ENCODE data around the gene GIPR. TPM values are rescaled to one million over a fixed set of nuclear protein-coding genes. Genes with fewer than 3 reads are reported as not detected.
A peak's percentile ranks its signal among the peaks of the same experiment; 100 is the strongest.
"Not testable (repeated sequence)": the region's sequence is repeated elsewhere in the genome, so short reads cannot be mapped to it uniquely, and the experiment has no call there.

GIPR gene
- total RNA-seq, 1 experiment from 2014 or later: 2.0 TPM

DNA sequence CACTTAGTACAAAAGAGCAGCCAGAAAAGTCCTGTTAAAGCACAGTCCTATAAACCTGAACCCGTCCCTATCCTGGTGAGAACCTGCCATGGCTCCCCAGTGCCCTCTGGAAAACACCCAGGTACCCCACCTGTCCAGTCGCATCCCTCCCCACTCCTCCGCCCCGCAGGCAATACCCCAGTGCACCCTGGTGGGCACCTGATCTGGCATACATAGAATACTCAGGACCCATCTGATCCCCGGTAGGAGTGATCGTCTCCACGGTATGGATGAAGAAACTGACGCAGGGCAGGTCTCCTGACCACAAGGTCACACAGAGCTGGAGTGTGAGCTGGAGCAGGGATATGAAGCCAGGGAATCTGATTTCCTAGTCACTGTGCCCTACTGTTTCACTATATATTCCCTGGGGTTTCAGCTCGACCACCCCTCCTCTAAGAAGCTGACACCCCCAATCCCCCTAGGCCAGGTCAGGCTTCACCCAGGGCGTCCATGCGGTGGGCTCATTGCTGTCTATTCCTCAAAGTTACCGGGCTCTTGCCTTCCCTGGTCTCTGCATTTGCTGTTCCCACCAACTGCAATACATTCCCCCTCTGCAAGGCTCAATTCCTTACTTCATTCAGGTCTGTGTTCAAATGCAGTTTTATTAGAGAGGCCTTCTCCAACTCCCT is 50.1 kb downstream of the GIPR start:
- POLR2A ChIA-PET: interaction anchor here (1.2 kb wide), 1 partner anchor 51 kb away, joined by 3 read pairs; the partner anchor contains the start of gene SIX5
- peak overlapping the region; percentile 90 for H3K27ac ChIP-seq (ENCODE audit: low read length)
- in situ Hi-C loops (cut with HindIII; ENCODE audit: low pct_unique_long_range_greater_than_20kb, low sequenced_read_pairs): no loop called here
- no peaks in the 10 kb centered on the region for H3K36me3 ChIP-seq (ENCODE audit: control insufficient read depth, insufficient read depth, low read length)
- no TSS peak for BruUV-seq (replicated peaks)
- TF ChIP-seq, protein P1, sequence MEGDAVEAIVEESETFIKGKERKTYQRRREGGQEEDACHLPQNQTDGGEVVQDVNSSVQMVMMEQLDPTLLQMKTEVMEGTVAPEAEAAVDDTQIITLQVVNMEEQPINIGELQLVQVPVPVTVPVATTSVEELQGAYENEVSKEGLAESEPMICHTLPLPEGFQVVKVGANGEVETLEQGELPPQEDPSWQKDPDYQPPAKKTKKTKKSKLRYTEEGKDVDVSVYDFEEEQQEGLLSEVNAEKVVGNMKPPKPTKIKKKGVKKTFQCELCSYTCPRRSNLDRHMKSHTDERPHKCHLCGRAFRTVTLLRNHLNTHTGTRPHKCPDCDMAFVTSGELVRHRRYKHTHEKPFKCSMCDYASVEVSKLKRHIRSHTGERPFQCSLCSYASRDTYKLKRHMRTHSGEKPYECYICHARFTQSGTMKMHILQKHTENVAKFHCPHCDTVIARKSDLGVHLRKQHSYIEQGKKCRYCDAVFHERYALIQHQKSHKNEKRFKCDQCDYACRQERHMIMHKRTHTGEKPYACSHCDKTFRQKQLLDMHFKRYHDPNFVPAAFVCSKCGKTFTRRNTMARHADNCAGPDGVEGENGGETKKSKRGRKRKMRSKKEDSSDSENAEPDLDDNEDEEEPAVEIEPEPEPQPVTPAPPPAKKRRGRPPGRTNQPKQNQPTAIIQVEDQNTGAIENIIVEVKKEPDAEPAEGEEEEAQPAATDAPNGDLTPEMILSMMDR (IDR thresholded peaks at IDR 0.05): no peak
- TF ChIP-seq, protein P2, sequence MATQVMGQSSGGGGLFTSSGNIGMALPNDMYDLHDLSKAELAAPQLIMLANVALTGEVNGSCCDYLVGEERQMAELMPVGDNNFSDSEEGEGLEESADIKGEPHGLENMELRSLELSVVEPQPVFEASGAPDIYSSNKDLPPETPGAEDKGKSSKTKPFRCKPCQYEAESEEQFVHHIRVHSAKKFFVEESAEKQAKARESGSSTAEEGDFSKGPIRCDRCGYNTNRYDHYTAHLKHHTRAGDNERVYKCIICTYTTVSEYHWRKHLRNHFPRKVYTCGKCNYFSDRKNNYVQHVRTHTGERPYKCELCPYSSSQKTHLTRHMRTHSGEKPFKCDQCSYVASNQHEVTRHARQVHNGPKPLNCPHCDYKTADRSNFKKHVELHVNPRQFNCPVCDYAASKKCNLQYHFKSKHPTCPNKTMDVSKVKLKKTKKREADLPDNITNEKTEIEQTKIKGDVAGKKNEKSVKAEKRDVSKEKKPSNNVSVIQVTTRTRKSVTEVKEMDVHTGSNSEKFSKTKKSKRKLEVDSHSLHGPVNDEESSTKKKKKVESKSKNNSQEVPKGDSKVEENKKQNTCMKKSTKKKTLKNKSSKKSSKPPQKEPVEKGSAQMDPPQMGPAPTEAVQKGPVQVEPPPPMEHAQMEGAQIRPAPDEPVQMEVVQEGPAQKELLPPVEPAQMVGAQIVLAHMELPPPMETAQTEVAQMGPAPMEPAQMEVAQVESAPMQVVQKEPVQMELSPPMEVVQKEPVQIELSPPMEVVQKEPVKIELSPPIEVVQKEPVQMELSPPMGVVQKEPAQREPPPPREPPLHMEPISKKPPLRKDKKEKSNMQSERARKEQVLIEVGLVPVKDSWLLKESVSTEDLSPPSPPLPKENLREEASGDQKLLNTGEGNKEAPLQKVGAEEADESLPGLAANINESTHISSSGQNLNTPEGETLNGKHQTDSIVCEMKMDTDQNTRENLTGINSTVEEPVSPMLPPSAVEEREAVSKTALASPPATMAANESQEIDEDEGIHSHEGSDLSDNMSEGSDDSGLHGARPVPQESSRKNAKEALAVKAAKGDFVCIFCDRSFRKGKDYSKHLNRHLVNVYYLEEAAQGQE (IDR thresholded peaks at IDR 0.05; ENCODE audit: insufficient read depth in 1 of 2, low read depth in 2 of 2, low read length in 1 of 2): no peak
- TF ChIP-seq SIN3A (IDR thresholded peaks at IDR 0.05; ENCODE audit: borderline replicate concordance, insufficient read depth, low read depth, low read length) (no peak), POLR2AphosphoS5 (IDR thresholded peaks at IDR 0.05; ENCODE audit: low read depth, low read length) (no peak), TCF7L2 (IDR thresholded peaks at IDR 0.05; ENCODE audit: low read depth, low read length) (no peak)
- peak overlapping the region; percentile 54 to 72 for H3K4me3 ChIP-seq (ENCODE audit: low read depth in 2 of 2, low read length in 2 of 2)
- CTCF ChIA-PET: no interaction called here
- H3K27me3 ChIP-seq (ENCODE audit: control insufficient read depth, insufficient read depth, low read length): no peaks in the 10 kb centered on the region
- ATAC-seq: peak; percentile 17; the same call in 1 of the 2 replicates
- H3K4me1 ChIP-seq (ENCODE audit: control insufficient read depth, insufficient read depth, low read length): peaks cover 15% of the 10 kb centered on the region
- H3K9me3 ChIP-seq (ENCODE audit: control insufficient read depth, insufficient read depth, low read depth, low read length): no peaks in the 10 kb centered on the region
- intact Hi-C loops (cut with micrococcal nuclease; ENCODE audit: unreplicated experiment): no loop called here
- DNase-seq (ENCODE audit: low read depth, low spot score): no peak

DNA sequence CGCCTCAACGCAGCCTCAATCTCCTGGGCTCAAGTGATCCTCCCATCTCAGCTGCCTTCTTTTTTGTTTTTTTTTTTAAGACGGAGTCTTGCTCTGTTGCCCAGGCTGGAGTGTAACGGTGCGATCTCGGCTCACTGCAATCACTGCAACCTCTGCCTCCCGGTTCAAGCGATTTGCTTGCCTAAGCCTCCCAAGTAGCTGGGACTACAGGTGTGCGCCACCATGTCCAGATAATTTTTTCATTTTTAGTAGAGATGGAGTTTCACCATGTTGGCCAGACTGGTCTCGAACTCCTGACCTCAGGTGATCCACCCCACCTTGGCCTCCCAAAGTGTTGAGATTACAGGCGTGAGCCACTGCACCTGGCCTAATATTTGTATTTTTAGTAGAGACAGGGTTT is 52.0 kb downstream of the GIPR start:
- BruUV-seq (replicated peaks); H3K4me3 ChIP-seq (ENCODE audit: low read depth in 2 of 2, low read length in 2 of 2); H3K36me3 ChIP-seq (ENCODE audit: control insufficient read depth, insufficient read depth, low read length); H3K9me3 ChIP-seq (ENCODE audit: control insufficient read depth, insufficient read depth, low read depth, low read length); H3K27ac ChIP-seq (ENCODE audit: low read length); CTCF ChIA-PET; ATAC-seq; H3K27me3 ChIP-seq (ENCODE audit: control insufficient read depth, insufficient read depth, low read length); POLR2A ChIA-PET; DNase-seq (ENCODE audit: low read depth, low spot score); intact Hi-C loops (cut with micrococcal nuclease; ENCODE audit: unreplicated experiment); in situ Hi-C loops (cut with HindIII; ENCODE audit: low pct_unique_long_range_greater_than_20kb, low sequenced_read_pairs): not testable (repeated sequence)
- peaks cover 15% of the 10 kb centered on the region for H3K4me1 ChIP-seq (ENCODE audit: control insufficient read depth, insufficient read depth, low read length)

DNA sequence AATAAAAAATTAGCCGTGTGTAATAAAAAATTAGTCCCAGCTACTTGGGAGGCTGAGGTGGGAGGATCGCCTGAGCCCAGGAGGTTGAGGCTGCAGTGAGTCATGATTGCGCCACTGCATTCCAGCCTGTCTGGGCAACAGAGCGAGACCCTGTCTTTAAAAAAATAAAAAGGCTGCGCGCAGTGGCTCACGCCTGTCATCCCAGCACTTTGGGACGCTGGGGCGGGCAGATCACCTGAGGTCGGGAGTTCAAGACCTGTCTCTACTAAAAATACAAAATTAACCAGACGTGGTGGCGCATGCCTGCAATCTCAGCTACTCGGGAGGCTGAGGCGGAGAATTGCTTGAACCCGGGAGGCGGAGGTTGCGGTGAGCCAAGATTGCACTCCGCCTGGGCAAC is 60.7 kb downstream of the GIPR start:
- in situ Hi-C loops (cut with HindIII; ENCODE audit: low pct_unique_long_range_greater_than_20kb, low sequenced_read_pairs); H3K27me3 ChIP-seq (ENCODE audit: control insufficient read depth, insufficient read depth, low read length); ATAC-seq; POLR2A ChIA-PET; H3K27ac ChIP-seq (ENCODE audit: low read length); H3K9me3 ChIP-seq (ENCODE audit: control insufficient read depth, insufficient read depth, low read depth, low read length); CTCF ChIA-PET; intact Hi-C loops (cut with micrococcal nuclease; ENCODE audit: unreplicated experiment); BruUV-seq (replicated peaks); DNase-seq (ENCODE audit: low read depth, low spot score); H3K4me1 ChIP-seq (ENCODE audit: control insufficient read depth, insufficient read depth, low read length); H3K4me3 ChIP-seq (ENCODE audit: low read depth in 2 of 2, low read length in 2 of 2); H3K36me3 ChIP-seq (ENCODE audit: control insufficient read depth, insufficient read depth, low read length): not testable (repeated sequence)
